Endothelial cell of umbilical vein (primary cell): ENCODE results near the gene EEFSEC. TPM values are rescaled to one million over a fixed set of nuclear protein-coding genes. Genes with fewer than 3 reads are reported as not detected.

Experiments used
- BruUV-seq: library from RNA; stranded (reverse); fragments of 400-500 nt; replicated peaks from 2 replicates; lab custom pipeline; 2021; lab: Mats Ljungman, UMichigan
- CTCF ChIA-PET: fragments of 300-600, 350-600 bp; sonication (Branson Sonifier 250); formaldehyde crosslinking; loops from one replicate; lab custom pipeline; 2021; ENCODE audit warnings: antibody characterized with exemption, inconsistent platforms; lab: Charles Lee
- POLR2A ChIA-PET: fragments of 300-600, 350-600 bp; sonication (Branson Sonifier 250); formaldehyde crosslinking; loops from one replicate; lab custom pipeline; 2021; ENCODE audit warnings: antibody characterized with exemption, inconsistent platforms; lab: Charles Lee
- DNase-seq: peaks from one replicate; pipeline ENCODE4 v3.0.0-alpha.2; 2011; ENCODE audit warnings: low read depth, low spot score
- FAIRE-seq: peaks from 2 replicates; lab custom pipeline; 2011; peaks lifted over from hg19 to GRCh38; lab: Jason Lieb, UNC
- H2AFZ ChIP-seq: 2 replicates; pipeline ENCODE4 v1.6.0; 2012; ENCODE audit warnings: low read depth, low read length, control low read depth, inconsistent platforms
- H3K27ac ChIP-seq: 2 replicates; pipeline ENCODE4 v1.5.1; 2011; ENCODE audit warnings: low read depth, mild to moderate bottlenecking, control low read depth, low read length, moderate library complexity; ENCODE audit not compliant: insufficient read depth
- H3K27me3 ChIP-seq, 2 experiments: 2 replicates each; pipeline versions ENCODE4 v1.6.0 to v1.6.1; 2011; ENCODE audit warnings: low read length in 2 of 2, mixed read lengths in 1 of 2; ENCODE audit not compliant: control insufficient read depth in 2 of 2, insufficient read depth in 2 of 2
- H3K36me3 ChIP-seq, 2 experiments: 2 replicates in 1 of 2; 3 replicates in 1 of 2; pipeline ENCODE4 v1.5.1; 2011; ENCODE audit warnings: low read length in 2 of 2, mild to moderate bottlenecking in 1 of 2, moderate library complexity in 1 of 2; ENCODE audit not compliant: control insufficient read depth in 2 of 2, insufficient read depth in 2 of 2; ENCODE audit errors: extremely low read depth in 1 of 2
- H3K4me1 ChIP-seq: 3 replicates; pipeline ENCODE4 v1.5.1; 2011; ENCODE audit warnings: mild to moderate bottlenecking, low read length; ENCODE audit not compliant: control insufficient read depth, insufficient read depth; ENCODE audit errors: extremely low read depth
- H3K4me2 ChIP-seq: 2 replicates; pipeline ENCODE4 v1.6.1; 2011; ENCODE audit warnings: low read length, control low read depth, mixed read lengths; ENCODE audit not compliant: insufficient read depth
- H3K4me3 ChIP-seq, 3 experiments: fragments of 200-600 bp in 1 of 3; sonication (generic), shearing (Covaris generic) in 1 of 3; replicated peaks in 1 of 3; 2 replicates each; pipeline ENCODE4 v1.5.1; 2011 to 2016; ENCODE audit warnings: control low read depth in 3 of 3, low read length in 3 of 3, mild to moderate bottlenecking in 2 of 3, inconsistent platforms in 1 of 3, low read depth in 1 of 3, moderate library complexity in 1 of 3; ENCODE audit not compliant: insufficient read depth in 1 of 3
- H3K79me2 ChIP-seq: 2 replicates; pipeline ENCODE4 v1.6.0; 2012; ENCODE audit warnings: low read length, inconsistent platforms; ENCODE audit not compliant: control insufficient read depth, insufficient read depth
- H3K9ac ChIP-seq: replicated peaks from 2 replicates; pipeline ENCODE3; 2011; ENCODE audit warnings: low read length, control low read depth; ENCODE audit not compliant: insufficient read depth; ENCODE audit errors: extremely low read depth
- H3K9me1 ChIP-seq: replicated peaks from 3 replicates; pipeline ENCODE4 v1.6.0; 2011; ENCODE audit warnings: mild to moderate bottlenecking, low read length; ENCODE audit not compliant: control insufficient read depth, insufficient read depth; ENCODE audit errors: extremely low read depth
- H3K9me3 ChIP-seq: replicated peaks from 2 replicates; pipeline ENCODE4 v1.5.1; 2012; ENCODE audit warnings: low read length, inconsistent platforms; ENCODE audit not compliant: control insufficient read depth, insufficient read depth
- H4K20me1 ChIP-seq: replicated peaks from 2 replicates; pipeline ENCODE3; 2011; ENCODE audit warnings: mild to moderate bottlenecking, low read length; ENCODE audit not compliant: control insufficient read depth, insufficient read depth; ENCODE audit errors: extremely low read depth
- CTCF ChIP-seq, 2 donors: IDR thresholded peaks; 1 replicate in 1 of 2; 2 replicates in 1 of 2; pipeline ENCODE4 v1.5.1; 2011; ENCODE audit warnings: low read length in 2 of 2, mild to moderate bottlenecking in 2 of 2, moderate library complexity in 2 of 2, control low read depth in 1 of 2, inconsistent platforms in 1 of 2, low read depth in 1 of 2; ENCODE audit not compliant: insufficient read depth in 1 of 2; ENCODE audit errors: extremely low read depth in 1 of 2
- EZH2 ChIP-seq: IDR thresholded peaks from 2 replicates; pipeline ENCODE4 v1.6.1; 2012; ENCODE audit warnings: borderline replicate concordance, low read depth, mild to moderate bottlenecking, moderate library complexity, low read length, inconsistent platforms; ENCODE audit not compliant: severe bottlenecking
- FOS ChIP-seq: IDR thresholded peaks from 2 replicates; pipeline ENCODE4 v1.6.1; 2011; ENCODE audit warnings: mild to moderate bottlenecking, low read length, moderate library complexity, borderline replicate concordance; ENCODE audit not compliant: insufficient read depth
- GATA2 ChIP-seq: IDR thresholded peaks from 2 replicates; pipeline ENCODE4 v1.7.0; 2011; ENCODE audit warnings: low read depth, mild to moderate bottlenecking, moderate library complexity, mixed read lengths, low read length; ENCODE audit not compliant: insufficient read length, insufficient read depth
- JUN ChIP-seq: IDR thresholded peaks from 2 replicates; pipeline ENCODE4 v1.6.1; 2011; ENCODE audit warnings: borderline replicate concordance, low read depth; ENCODE audit not compliant: insufficient read length, insufficient read depth
- MAX ChIP-seq: IDR thresholded peaks from 2 replicates; pipeline ENCODE4 v1.6.1; 2011; ENCODE audit not compliant: insufficient read depth, insufficient read length
- MYC ChIP-seq: IDR thresholded peaks from one replicate; pipeline ENCODE4 v1.6.1; 2011; ENCODE audit warnings: mild to moderate bottlenecking, low read depth, low read length
- POLR2A ChIP-seq: IDR thresholded peaks from 2 replicates; pipeline ENCODE4 v1.6.1; 2012; ENCODE audit warnings: low read depth, mild to moderate bottlenecking, control low read depth, low read length
- POLR2AphosphoS5 ChIP-seq: IDR thresholded peaks from 2 replicates; pipeline ENCODE4 v1.6.1; 2012; ENCODE audit warnings: low read depth, mild to moderate bottlenecking, control low read depth, low read length, moderate library complexity; ENCODE audit not compliant: insufficient read depth
- dilution Hi-C: fragments of 300-500 bp; cut with MboI; formaldehyde crosslinking; loops from one replicate; pipeline ENCODE4 v1.15.0; 2019; ENCODE audit warnings: low sequenced_read_pairs; ENCODE audit not compliant: extremely low pct_ligation_motif_present
- intact Hi-C: fragments of 100-400 bp; cut with micrococcal nuclease; formaldehyde crosslinking; loops from one replicate; pipeline ENCODE4 v1.10.0; 2022
- polyA plus RNA-seq, 4 experiments: library from polyadenylated mRNA; depleted of rRNA in 3 of 4; stranded (reverse) in 3 of 4; unstranded in 1 of 4; fragments of >200 nt; gene quantifications; 2 replicates each; pipeline versions ENCODE4 v1.2.1 to v1.2.3, GENCODE V29; 2011 to 2012; ENCODE audit warnings: missing spikeins in 1 of 4
- total RNA-seq: library from RNA; stranded (reverse); gene quantifications from 2 replicates; pipeline ENCODE4 v1.2.3, GENCODE V29; 2021

The EEFSEC gene
- total and polyA plus RNA-seq, 2 donors (not counting 3 experiments of a cell fraction or from before 2014, with no cell fraction given), result 13.1 to 14.5 TPM

GRCh38 chr3:128312271-128312670 is 159.0 kb downstream of the EEFSEC start:
- no peak overlapping the region for H3K27ac ChIP-seq
- H3K9me3 ChIP-seq, result no peaks in the 10 kb centered on the region
- FAIRE-seq (no peak), DNase-seq (no peak)
- dilution Hi-C loops, result no loop called here
- H3K4me2 ChIP-seq, result no peak overlapping the region
- H3K4me3 ChIP-seq, result no peak overlapping the region
- no peaks in the 10 kb centered on the region for H3K9me1 ChIP-seq
- H3K9ac ChIP-seq, result no peak overlapping the region
- POLR2A ChIA-PET, result no interaction called here
- no peaks in the 10 kb centered on the region for H3K36me3 ChIP-seq
- intact Hi-C loops, result no loop called here
- H4K20me1 ChIP-seq, result no peaks in the 10 kb centered on the region
- no peaks in the 10 kb centered on the region for H3K79me2 ChIP-seq
- H2AFZ ChIP-seq, result no peak overlapping the region
- no peaks in the 10 kb centered on the region for H3K27me3 ChIP-seq
- H3K4me1 ChIP-seq, result no peaks in the 10 kb centered on the region
- no TSS peak for BruUV-seq
- TF ChIP-seq FOS, result no peak
- TF ChIP-seq MYC, result no peak
- TF ChIP-seq JUN, result no peak
- TF ChIP-seq MAX, result no peak
- no peak for TF ChIP-seq EZH2
- no peak for TF ChIP-seq GATA2
- TF ChIP-seq CTCF (IDR thresholded peaks at IDR 0.05; ENCODE audit: extremely low read depth in 1 of 2, insufficient read depth in 1 of 2, low read depth in 1 of 2, low read length in 2 of 2), result no peak
- TF ChIP-seq POLR2A, result no peak
- TF ChIP-seq POLR2AphosphoS5, result no peak
- CTCF ChIA-PET, result interaction anchor here (1.4 to 2.5 kb wide), 2 partner anchors 10 to 55 kb away, joined by 3 to 11 read pairs; no protein-coding TSS in a partner anchor
